Transverse colon (tissue), 4 donors: ENCODE results near the gene MRPL23. TPM values are rescaled to one million over a fixed set of nuclear protein-coding genes. Genes with fewer than 3 reads are reported as not detected.

Experiments used
- DNase-seq: peaks from one replicate; pipeline ENCODE4 v3.0.0-alpha.2; 2019
- H3K27ac ChIP-seq, 4 donors: fragments of 200-600 bp; sonication (generic); 2 replicates each; pipeline ENCODE4 v1.5.1; 2016 to 2018; ENCODE audit warnings: inconsistent platforms in 4 of 4
- H3K27me3 ChIP-seq: fragments of 200-600 bp; sonication (generic); 2 replicates; pipeline ENCODE4 v1.5.1; 2017; ENCODE audit warnings: inconsistent platforms
- H3K36me3 ChIP-seq, 4 donors: fragments of 200-600 bp; sonication (generic); 2 replicates each; pipeline ENCODE4 v1.5.1; 2017 to 2019; ENCODE audit warnings: inconsistent platforms in 4 of 4
- H3K4me1 ChIP-seq, 4 donors: fragments of 200-600 bp; sonication (generic); 2 replicates each; pipeline ENCODE4 v1.5.1; 2017 to 2020; ENCODE audit warnings: inconsistent platforms in 4 of 4
- H3K4me3 ChIP-seq, 4 donors: fragments of 200-600 bp; sonication (generic); 1 replicate in 1 of 4; 2 replicates in 3 of 4; pipeline versions ENCODE4 v1.5.1 to v1.6.1; 2017 to 2019; ENCODE audit warnings: inconsistent platforms in 4 of 4
- H3K9me3 ChIP-seq, 2 donors: fragments of 200-600 bp; sonication (generic); 2 replicates each; pipeline ENCODE4 v1.5.1; 2017 to 2019; ENCODE audit warnings: inconsistent platforms in 2 of 2
- EP300 ChIP-seq: sonication (generic); formaldehyde crosslinking; IDR thresholded peaks from one replicate; pipeline ENCODE4 v1.6.1; 2017; ENCODE audit warnings: antibody characterized with exemption, low read depth
- POLR2A ChIP-seq: fragments of 450-650 bp; IDR thresholded peaks from one replicate; pipeline ENCODE4 v1.6.1; 2016; ENCODE audit warnings: antibody characterized with exemption, mild to moderate bottlenecking, moderate library complexity
- POLR2AphosphoS5 ChIP-seq, 3 donors: sonication (generic); formaldehyde crosslinking; IDR thresholded peaks; one replicate each; pipeline ENCODE4 v1.6.1; 2016; ENCODE audit warnings: antibody characterized with exemption in 3 of 3
- WGBS, 2 donors: methylation state at CpG; one replicate each; pipeline ENCODE4 v1.1.5; 2018; ENCODE audit warnings: low coverage in 1 of 2; 5-methylcytosine and 5-hydroxymethylcytosine counted together
- in situ Hi-C, 4 donors: fragments of 200-750 bp; cut with MboI; loops; one replicate each; pipeline versions ENCODE4 v1.15.0 to v1.15.1; 2017; ENCODE audit warnings: low sequenced_read_pairs in 3 of 4, low pct_ligation_motif_present in 1 of 4, low pct_unique_long_range_greater_than_20kb in 1 of 4
- intact Hi-C: fragments of 100-400 bp; cut with DNase I; formaldehyde crosslinking; loops from one replicate; pipeline ENCODE4 v1.15.1; 2023; ENCODE audit warnings: low total_unique reads
- total RNA-seq, 4 donors: library from RNA; depleted of rRNA; stranded (reverse); fragments of >200 nt; gene quantifications; one replicate each; pipeline ENCODE4 v1.1.0, GENCODE V29; 2016
- TF ChIP-seq, protein P1 (sequence below), 5 experiments: fragments of 200-600 bp in 3 of 5; fragments of 450-650 bp in 2 of 5; sonication (generic) in 3 of 5; IDR thresholded peaks; 1 replicate in 2 of 5; 2 replicates in 3 of 5; pipeline ENCODE4 v1.5.1; 2016 to 2017; ENCODE audit warnings: antibody characterized with exemption in 5 of 5, inconsistent platforms in 3 of 5, mild to moderate bottlenecking in 2 of 5, moderate library complexity in 1 of 5

The MRPL23 gene
- total RNA-seq, 4 donors from 2014 or later, result 91.7 to 187 (median 127) TPM

DNA sequence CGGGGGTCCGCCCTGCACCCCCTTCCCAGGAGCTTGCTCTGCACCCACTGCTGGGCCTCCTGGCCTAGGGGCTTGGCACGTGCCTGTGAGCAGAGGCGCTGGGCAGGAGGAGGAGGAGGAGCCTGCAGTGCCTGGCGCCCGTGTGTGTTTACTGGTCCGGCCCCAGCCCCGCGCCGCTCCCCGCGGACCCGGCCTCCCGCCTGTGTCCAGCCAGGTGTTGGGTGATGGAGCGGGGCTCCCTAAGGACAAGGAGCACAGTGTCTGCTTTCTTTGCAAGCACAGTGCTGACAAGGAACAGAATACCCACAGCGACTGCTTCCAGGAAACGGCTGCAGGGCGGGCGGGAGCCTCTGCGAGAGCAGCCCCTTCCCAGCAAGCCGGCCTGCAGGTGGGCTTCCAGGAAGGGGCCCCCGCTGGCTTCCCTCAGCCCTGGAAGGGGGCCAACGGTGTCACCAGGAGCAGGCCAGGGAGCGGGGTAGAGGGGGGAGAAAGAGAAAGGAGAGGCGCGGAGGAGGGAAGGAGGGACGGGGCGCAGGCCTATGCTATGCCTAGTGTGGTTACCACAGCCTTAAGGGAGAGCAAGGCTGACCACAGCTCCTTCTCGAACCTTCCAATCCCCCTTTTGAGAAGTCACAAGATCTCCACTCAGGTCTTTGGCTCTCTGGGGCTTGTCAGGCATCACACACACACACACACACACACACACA, 43.9 kb downstream of the MRPL23 start:
- no peaks in the 10 kb centered on the region for H3K27me3 ChIP-seq
- TF ChIP-seq POLR2AphosphoS5 (IDR thresholded peaks at IDR 0.05), result no peak
- H3K27ac ChIP-seq, result no peak overlapping the region
- in situ Hi-C loops, result no loop called here
- intact Hi-C loops, result no loop called here
- no CpG with 5 or more reads among the region's 29 CpGs for WGBS, 2 donors
- H3K4me1 ChIP-seq, result no peaks in the 10 kb centered on the region
- no peaks in the 10 kb centered on the region for H3K36me3 ChIP-seq
- DNase-seq, result no peak
- H3K4me3 ChIP-seq, result no peak overlapping the region
- H3K9me3 ChIP-seq, result no peaks in the 10 kb centered on the region

DNA sequence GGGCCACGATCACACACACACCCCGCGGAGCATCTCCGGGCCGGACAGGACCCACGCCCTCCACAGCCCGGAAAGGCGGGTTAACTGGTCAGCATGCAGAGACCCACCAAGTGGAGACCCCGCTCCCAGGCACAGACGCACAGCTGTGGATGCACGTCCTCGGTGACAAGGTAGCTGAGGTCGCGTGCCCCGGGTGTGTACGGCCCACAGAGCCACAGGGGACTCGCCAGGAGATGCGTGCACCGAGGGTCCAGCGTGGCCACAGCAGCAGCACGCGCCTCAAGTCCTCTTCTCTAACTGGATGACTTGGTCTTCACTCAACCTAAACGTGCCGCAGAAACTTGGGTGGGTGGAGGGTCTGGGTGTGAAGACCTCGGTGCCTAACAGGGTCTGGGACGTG, 45.0 kb downstream of the MRPL23 start:
- Histone ChIP-seq H3K36me3 (no peaks in the 10 kb centered on the region), H3K4me1 (no peaks in the 10 kb centered on the region), H3K9me3 (no peaks in the 10 kb centered on the region), H3K27ac (no peak overlapping the region), H3K27me3 (no peaks in the 10 kb centered on the region), H3K4me3 (no peak overlapping the region)
- DNase-seq, result no peak
- intact Hi-C loops, result no loop called here
- no peak for TF ChIP-seq POLR2AphosphoS5 (IDR thresholded peaks at IDR 0.05)
- no peak for TF ChIP-seq POLR2A
- TF ChIP-seq, protein P1, sequence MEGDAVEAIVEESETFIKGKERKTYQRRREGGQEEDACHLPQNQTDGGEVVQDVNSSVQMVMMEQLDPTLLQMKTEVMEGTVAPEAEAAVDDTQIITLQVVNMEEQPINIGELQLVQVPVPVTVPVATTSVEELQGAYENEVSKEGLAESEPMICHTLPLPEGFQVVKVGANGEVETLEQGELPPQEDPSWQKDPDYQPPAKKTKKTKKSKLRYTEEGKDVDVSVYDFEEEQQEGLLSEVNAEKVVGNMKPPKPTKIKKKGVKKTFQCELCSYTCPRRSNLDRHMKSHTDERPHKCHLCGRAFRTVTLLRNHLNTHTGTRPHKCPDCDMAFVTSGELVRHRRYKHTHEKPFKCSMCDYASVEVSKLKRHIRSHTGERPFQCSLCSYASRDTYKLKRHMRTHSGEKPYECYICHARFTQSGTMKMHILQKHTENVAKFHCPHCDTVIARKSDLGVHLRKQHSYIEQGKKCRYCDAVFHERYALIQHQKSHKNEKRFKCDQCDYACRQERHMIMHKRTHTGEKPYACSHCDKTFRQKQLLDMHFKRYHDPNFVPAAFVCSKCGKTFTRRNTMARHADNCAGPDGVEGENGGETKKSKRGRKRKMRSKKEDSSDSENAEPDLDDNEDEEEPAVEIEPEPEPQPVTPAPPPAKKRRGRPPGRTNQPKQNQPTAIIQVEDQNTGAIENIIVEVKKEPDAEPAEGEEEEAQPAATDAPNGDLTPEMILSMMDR (IDR thresholded peaks at IDR 0.05), result no peak
- TF ChIP-seq EP300, result no peak
- 74% methylated on average over 15 of the region's 26 CpGs; no CpG with 5 or more reads in 1 of the 2 donors for WGBS, 2 donors
- in situ Hi-C loops, result no loop called here

DNA sequence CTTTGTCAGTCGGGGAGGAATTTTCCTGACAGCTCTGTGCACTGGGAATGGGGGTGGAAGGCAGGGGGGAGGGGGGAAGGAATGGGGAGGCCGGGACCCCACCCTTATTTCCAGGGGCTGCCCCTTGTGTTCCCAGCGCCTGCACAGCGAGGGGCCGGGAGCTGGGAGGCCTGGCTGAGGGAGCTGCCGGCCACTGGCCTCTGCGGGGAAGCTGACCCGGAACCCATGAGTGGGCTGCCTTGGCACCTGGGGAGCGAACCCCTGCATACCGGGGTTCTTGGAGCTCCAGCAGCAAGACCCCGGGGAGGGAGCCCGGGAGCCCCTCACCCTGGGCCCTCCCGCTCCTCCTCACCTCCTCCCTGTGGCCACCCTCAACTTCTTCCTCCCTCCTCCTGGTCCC, 47.0 kb downstream of the MRPL23 start:
- DNase-seq, result no peak
- Histone ChIP-seq H3K36me3 (no peaks in the 10 kb centered on the region), H3K27ac (no peak overlapping the region), H3K4me3 (no peak overlapping the region), H3K27me3 (no peaks in the 10 kb centered on the region), H3K9me3 (no peaks in the 10 kb centered on the region), H3K4me1 (no peaks in the 10 kb centered on the region)
- WGBS, 2 donors, result 70% methylated on average over 11 of the region's 13 CpGs; no CpG with 5 or more reads in 1 of the 2 donors
- intact Hi-C loops, result no loop called here
- in situ Hi-C loops, result no loop called here
- TF ChIP-seq POLR2A (no peak), POLR2AphosphoS5 (IDR thresholded peaks at IDR 0.05) (no peak), EP300 (no peak)
- TF ChIP-seq, protein P1 (IDR thresholded peaks at IDR 0.05), result no peak

DNA sequence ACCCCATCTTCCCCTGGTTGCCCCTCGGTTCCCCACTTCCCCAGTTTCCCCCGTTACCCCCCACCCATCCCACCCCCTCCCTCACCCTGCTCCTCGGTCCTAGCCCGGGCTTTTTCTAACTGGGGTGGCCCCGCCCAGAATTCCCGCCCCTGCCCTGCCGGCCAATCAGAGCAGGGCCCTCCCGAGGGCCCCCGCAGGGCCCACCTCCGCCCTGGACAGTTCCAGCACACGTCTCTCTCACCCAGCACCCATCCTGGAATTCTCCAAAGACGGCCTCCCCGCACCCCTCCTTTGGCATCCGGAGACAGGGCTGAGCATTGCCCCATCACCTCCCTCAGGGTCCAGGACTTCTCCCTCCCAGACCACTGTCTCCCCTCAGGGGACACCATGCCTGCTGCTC, 50.6 kb downstream of the MRPL23 start, which contains the start of gene H19:
TSS of gene H19 (minus strand) at position 88 of the 400 bp plus-strand sequence.
- WGBS, 2 donors, result no CpG with 5 or more reads among the region's 14 CpGs
- H3K27me3 ChIP-seq, result no peaks in the 10 kb centered on the region
- DNase-seq, result no peak
- in situ Hi-C loops, result no loop called here
- H3K27ac ChIP-seq, result no peak within 1 kb of the TSS
- TF ChIP-seq EP300 (no peak), POLR2A (no peak), POLR2AphosphoS5 (IDR thresholded peaks at IDR 0.05) (no peak)
- TF ChIP-seq, protein P1 (IDR thresholded peaks at IDR 0.05), result no peak
- H3K4me3 ChIP-seq, result no peak within 1 kb of the TSS
- H3K4me1 ChIP-seq, result no peaks in the 10 kb centered on the region
- intact Hi-C loops, result no loop called here
- H3K9me3 ChIP-seq, result no peaks in the 10 kb centered on the region
- H3K36me3 ChIP-seq, result no peaks in the 10 kb centered on the region

DNA sequence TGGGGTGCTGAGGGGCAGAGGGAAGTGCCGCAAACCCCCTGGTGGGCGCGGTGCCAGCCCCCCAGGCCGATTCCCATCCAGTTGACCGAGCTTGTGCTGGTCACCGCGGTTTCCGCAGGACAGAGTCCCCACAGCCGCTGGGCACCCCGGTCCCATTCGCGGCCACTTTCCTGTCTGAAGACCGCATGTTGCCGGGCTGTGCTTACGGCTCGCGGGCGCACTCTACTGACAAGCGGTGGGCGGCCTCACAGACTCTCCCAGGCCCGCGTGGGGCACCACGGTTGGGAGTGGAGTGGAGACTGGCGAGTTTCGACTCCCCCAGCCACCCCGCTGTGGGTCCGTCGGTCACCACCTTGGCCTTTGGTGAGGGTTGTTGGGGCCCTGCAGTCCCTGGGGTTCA, 51.2 kb downstream of the MRPL23 start:
- no peak for DNase-seq
- TF ChIP-seq, protein P1 (IDR thresholded peaks at IDR 0.05), result no peak
- TF ChIP-seq EP300, result no peak
- TF ChIP-seq POLR2AphosphoS5 (IDR thresholded peaks at IDR 0.05), result no peak
- TF ChIP-seq POLR2A, result no peak
- Histone ChIP-seq H3K4me3 (no peak overlapping the region), H3K4me1 (no peaks in the 10 kb centered on the region), H3K36me3 (no peaks in the 10 kb centered on the region), H3K27me3 (no peaks in the 10 kb centered on the region), H3K27ac (no peak overlapping the region), H3K9me3 (no peaks in the 10 kb centered on the region)
- intact Hi-C loops, result no loop called here
- in situ Hi-C loops, result no loop called here
- no CpG with 5 or more reads among the region's 28 CpGs for WGBS, 2 donors
